A549 (cell line): ENCODE data around the gene SLC6A7.

Experiments
- CBX2 ChIP-seq: fragments of 200-600 bp; sonication (generic); IDR thresholded peaks from 2 replicates; pipeline ENCODE4 v1.6.1; 2016; ENCODE audit warnings: low read depth, mild to moderate bottlenecking, borderline replicate concordance
- CHD2 ChIP-seq: fragments of 150-350 bp; IDR thresholded peaks from 2 replicates; pipeline ENCODE4 v1.6.1; 2014; ENCODE audit warnings: low read length; ENCODE audit not compliant: partially characterized antibody
- ELK1 ChIP-seq: fragments of 150-350 bp; IDR thresholded peaks from 2 replicates; pipeline ENCODE4 v1.6.1; 2014; ENCODE audit warnings: low read depth, mild to moderate bottlenecking, low read length
- FOSL2 ChIP-seq, 2 experiments: fragments of 450-650 bp in 1 of 2; fragments of >200 bp in 1 of 2; sonication (Bioruptor Twin) in 1 of 2; formaldehyde crosslinking; IDR thresholded peaks; 2 replicates each; pipeline versions ENCODE4 v1.5.0 to v1.6.1; 2016 to 2020; ENCODE audit warnings: mild to moderate bottlenecking in 1 of 2, moderate library complexity in 1 of 2
- HOXB13 ChIP-seq: fragments of 250-450 bp; sonication (Bioruptor Pico); IDR thresholded peaks from 2 replicates; pipeline ENCODE4 v1.5.0; 2020; ENCODE audit warnings: low read depth, mild to moderate bottlenecking, moderate library complexity
- MAFK ChIP-seq: fragments of 450-650 bp; IDR thresholded peaks from 2 replicates; pipeline ENCODE4 v1.6.1; 2014; ENCODE audit not compliant: partially characterized antibody
- MAZ ChIP-seq: fragments of 150-350 bp; IDR thresholded peaks from 2 replicates; pipeline ENCODE4 v1.6.1; 2014; ENCODE audit warnings: antibody characterized with exemption, low read depth, low read length, borderline replicate concordance
- NFE2L2 ChIP-seq: fragments of 150-350 bp; conservative IDR thresholded peaks from 2 replicates; pipeline ENCODE4 v1.6.1; 2014; ENCODE audit warnings: low read length
- PBX3 ChIP-seq: IDR thresholded peaks from 2 replicates; pipeline ENCODE4 v1.6.1; 2012
- PHF8 ChIP-seq: fragments of 200-600 bp; sonication (generic); IDR thresholded peaks from 2 replicates; pipeline ENCODE4 v1.6.1; 2016; ENCODE audit warnings: low read depth, mild to moderate bottlenecking, antibody characterized with exemption, moderate library complexity, borderline replicate concordance
- POLR2A ChIP-seq: IDR thresholded peaks from 2 replicates; pipeline ENCODE4 v1.6.1; 2012; ENCODE audit warnings: mild to moderate bottlenecking, low read length
- SMC3 ChIP-seq: fragments of >200 bp; sonication (Bioruptor Twin); formaldehyde crosslinking; IDR thresholded peaks from 3 replicates; pipeline ENCODE4 v1.6.1; 2018; ENCODE audit warnings: inconsistent platforms
- TF ChIP-seq, protein P1 (sequence below): fragments of 200-600 bp; sonication (generic); IDR thresholded peaks from 2 replicates; pipeline ENCODE4 v1.6.1; 2016; ENCODE audit warnings: antibody characterized with exemption, mild to moderate bottlenecking, moderate library complexity
- TF ChIP-seq, protein P2 (sequence below): fragments of >200 bp; sonication (Bioruptor Twin); formaldehyde crosslinking; IDR thresholded peaks from 3 replicates; pipeline ENCODE4 v1.5.1; 2016

- TF ChIP-seq, protein P1, sequence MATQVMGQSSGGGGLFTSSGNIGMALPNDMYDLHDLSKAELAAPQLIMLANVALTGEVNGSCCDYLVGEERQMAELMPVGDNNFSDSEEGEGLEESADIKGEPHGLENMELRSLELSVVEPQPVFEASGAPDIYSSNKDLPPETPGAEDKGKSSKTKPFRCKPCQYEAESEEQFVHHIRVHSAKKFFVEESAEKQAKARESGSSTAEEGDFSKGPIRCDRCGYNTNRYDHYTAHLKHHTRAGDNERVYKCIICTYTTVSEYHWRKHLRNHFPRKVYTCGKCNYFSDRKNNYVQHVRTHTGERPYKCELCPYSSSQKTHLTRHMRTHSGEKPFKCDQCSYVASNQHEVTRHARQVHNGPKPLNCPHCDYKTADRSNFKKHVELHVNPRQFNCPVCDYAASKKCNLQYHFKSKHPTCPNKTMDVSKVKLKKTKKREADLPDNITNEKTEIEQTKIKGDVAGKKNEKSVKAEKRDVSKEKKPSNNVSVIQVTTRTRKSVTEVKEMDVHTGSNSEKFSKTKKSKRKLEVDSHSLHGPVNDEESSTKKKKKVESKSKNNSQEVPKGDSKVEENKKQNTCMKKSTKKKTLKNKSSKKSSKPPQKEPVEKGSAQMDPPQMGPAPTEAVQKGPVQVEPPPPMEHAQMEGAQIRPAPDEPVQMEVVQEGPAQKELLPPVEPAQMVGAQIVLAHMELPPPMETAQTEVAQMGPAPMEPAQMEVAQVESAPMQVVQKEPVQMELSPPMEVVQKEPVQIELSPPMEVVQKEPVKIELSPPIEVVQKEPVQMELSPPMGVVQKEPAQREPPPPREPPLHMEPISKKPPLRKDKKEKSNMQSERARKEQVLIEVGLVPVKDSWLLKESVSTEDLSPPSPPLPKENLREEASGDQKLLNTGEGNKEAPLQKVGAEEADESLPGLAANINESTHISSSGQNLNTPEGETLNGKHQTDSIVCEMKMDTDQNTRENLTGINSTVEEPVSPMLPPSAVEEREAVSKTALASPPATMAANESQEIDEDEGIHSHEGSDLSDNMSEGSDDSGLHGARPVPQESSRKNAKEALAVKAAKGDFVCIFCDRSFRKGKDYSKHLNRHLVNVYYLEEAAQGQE, result no peak
- no peak for TF ChIP-seq POLR2A
- TF ChIP-seq ELK1, result no peak
- no peak for TF ChIP-seq SMC3
- TF ChIP-seq PBX3, result no peak
- no peak for TF ChIP-seq MAFK
- no peak for TF ChIP-seq HOXB13
- TF ChIP-seq FOSL2 (IDR thresholded peaks at IDR 0.05), result no peak
- TF ChIP-seq FOSL2 (CRISPR knock-in tag; IDR thresholded peaks at IDR 0.05), result no peak
- TF ChIP-seq CHD2, result no peak
- TF ChIP-seq, protein P2, sequence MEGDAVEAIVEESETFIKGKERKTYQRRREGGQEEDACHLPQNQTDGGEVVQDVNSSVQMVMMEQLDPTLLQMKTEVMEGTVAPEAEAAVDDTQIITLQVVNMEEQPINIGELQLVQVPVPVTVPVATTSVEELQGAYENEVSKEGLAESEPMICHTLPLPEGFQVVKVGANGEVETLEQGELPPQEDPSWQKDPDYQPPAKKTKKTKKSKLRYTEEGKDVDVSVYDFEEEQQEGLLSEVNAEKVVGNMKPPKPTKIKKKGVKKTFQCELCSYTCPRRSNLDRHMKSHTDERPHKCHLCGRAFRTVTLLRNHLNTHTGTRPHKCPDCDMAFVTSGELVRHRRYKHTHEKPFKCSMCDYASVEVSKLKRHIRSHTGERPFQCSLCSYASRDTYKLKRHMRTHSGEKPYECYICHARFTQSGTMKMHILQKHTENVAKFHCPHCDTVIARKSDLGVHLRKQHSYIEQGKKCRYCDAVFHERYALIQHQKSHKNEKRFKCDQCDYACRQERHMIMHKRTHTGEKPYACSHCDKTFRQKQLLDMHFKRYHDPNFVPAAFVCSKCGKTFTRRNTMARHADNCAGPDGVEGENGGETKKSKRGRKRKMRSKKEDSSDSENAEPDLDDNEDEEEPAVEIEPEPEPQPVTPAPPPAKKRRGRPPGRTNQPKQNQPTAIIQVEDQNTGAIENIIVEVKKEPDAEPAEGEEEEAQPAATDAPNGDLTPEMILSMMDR, result no peak
- no peak for TF ChIP-seq PHF8
- no peak for TF ChIP-seq MAZ
- no peak for TF ChIP-seq NFE2L2
- no peak for TF ChIP-seq CBX2
Measured at GRCh38 chr5:150175076-150175475, 14.8 kb upstream of the SLC6A7 start.
